ENCODE measurements around the gene CXCR5.

CXCR5 gene

GRCh38 chr11:118887206-118887605 is 3.5 kb downstream of the CXCR5 start:
- CTCF ChIA-PET, result no interaction called here
- POLR2A ChIA-PET, result no interaction called here
- TF ChIP-seq CTBP1 (IDR thresholded peaks at IDR 0.05; ENCODE audit: borderline replicate concordance), result no peak
- no peak for TF ChIP-seq FOXA1 (IDR thresholded peaks at IDR 0.05)
- TF ChIP-seq FOXK2 (IDR thresholded peaks at IDR 0.05), result no peak
- TF ChIP-seq NFRKB (IDR thresholded peaks at IDR 0.05), result no peak
- no peak for TF ChIP-seq L3MBTL2 (conservative IDR thresholded peaks at IDR 0.05)
- TF ChIP-seq ZNF384 (IDR thresholded peaks at IDR 0.05), result no peak
- no peak for TF ChIP-seq TARDBP (IDR thresholded peaks at IDR 0.05)
- TF ChIP-seq ARNT (IDR thresholded peaks at IDR 0.05), result no peak
- no peak for TF ChIP-seq BHLHE40 (IDR thresholded peaks at IDR 0.05; ENCODE audit: borderline replicate concordance)
- no peak for TF ChIP-seq HDGF (IDR thresholded peaks at IDR 0.05; ENCODE audit: borderline replicate concordance)
- no peak for TF ChIP-seq SP1 (IDR thresholded peaks at IDR 0.05)
- no peak for TF ChIP-seq SUZ12 (IDR thresholded peaks at IDR 0.05)
- no peak for TF ChIP-seq ELF4 (IDR thresholded peaks at IDR 0.05)
- no peak for TF ChIP-seq LEF1 (IDR thresholded peaks at IDR 0.05; ENCODE audit: borderline replicate concordance)
- no peak for DNase-seq (ENCODE audit: extremely low spot score)

DNA sequence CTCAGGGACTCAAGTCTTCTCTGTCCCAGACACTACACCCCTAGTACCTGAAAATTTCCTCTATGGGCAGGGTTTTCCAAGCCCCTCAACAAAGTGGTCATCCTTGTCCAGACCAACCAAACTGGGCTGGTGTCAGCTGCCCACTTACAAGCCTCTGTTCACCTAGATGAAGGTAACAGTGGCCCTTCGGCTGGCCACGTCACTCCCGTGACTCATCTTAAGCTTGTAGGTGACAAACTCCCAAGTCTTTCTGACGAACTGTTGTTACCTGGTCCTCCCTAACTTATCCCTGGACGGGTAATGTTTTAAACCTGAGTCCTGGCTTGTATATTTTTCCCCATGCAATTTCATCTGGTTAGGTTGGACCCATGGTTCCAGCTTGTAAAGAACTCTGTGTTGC is 4.7 kb downstream of the CXCR5 start:
- CTCF ChIA-PET, result interaction anchor here (0.7 kb wide), 1 partner anchor 59 kb away, joined by 3 read pairs; no protein-coding TSS in a partner anchor
- no peak for DNase-seq (ENCODE audit: extremely low spot score)
- POLR2A ChIA-PET, result no interaction called here
- TF ChIP-seq LEF1 (IDR thresholded peaks at IDR 0.05; ENCODE audit: borderline replicate concordance) (no peak), SUZ12 (IDR thresholded peaks at IDR 0.05) (no peak), ARNT (IDR thresholded peaks at IDR 0.05) (no peak), ZNF384 (IDR thresholded peaks at IDR 0.05) (no peak), L3MBTL2 (conservative IDR thresholded peaks at IDR 0.05) (no peak), TARDBP (IDR thresholded peaks at IDR 0.05) (no peak), FOXA1 (IDR thresholded peaks at IDR 0.05) (no peak), NFRKB (IDR thresholded peaks at IDR 0.05) (no peak), CTBP1 (IDR thresholded peaks at IDR 0.05; ENCODE audit: borderline replicate concordance) (no peak), FOXK2 (IDR thresholded peaks at IDR 0.05) (no peak)
- TF ChIP-seq, protein P1, sequence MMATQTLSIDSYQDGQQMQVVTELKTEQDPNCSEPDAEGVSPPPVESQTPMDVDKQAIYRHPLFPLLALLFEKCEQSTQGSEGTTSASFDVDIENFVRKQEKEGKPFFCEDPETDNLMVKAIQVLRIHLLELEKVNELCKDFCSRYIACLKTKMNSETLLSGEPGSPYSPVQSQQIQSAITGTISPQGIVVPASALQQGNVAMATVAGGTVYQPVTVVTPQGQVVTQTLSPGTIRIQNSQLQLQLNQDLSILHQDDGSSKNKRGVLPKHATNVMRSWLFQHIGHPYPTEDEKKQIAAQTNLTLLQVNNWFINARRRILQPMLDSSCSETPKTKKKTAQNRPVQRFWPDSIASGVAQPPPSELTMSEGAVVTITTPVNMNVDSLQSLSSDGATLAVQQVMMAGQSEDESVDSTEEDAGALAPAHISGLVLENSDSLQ (IDR thresholded peaks at IDR 0.05), result no peak

- no peak for DNase-seq (ENCODE audit: extremely low spot score)
- POLR2A ChIA-PET, result no interaction called here
- CTCF ChIA-PET, result no interaction called here
- TF ChIP-seq TARDBP (IDR thresholded peaks at IDR 0.05) (no peak), LEF1 (IDR thresholded peaks at IDR 0.05; ENCODE audit: borderline replicate concordance) (no peak), HDGF (IDR thresholded peaks at IDR 0.05; ENCODE audit: borderline replicate concordance) (no peak), CTBP1 (IDR thresholded peaks at IDR 0.05; ENCODE audit: borderline replicate concordance) (no peak), FOXK2 (IDR thresholded peaks at IDR 0.05) (no peak), SP1 (IDR thresholded peaks at IDR 0.05) (no peak), ARNT (IDR thresholded peaks at IDR 0.05) (no peak), NFRKB (IDR thresholded peaks at IDR 0.05) (no peak), ELF4 (IDR thresholded peaks at IDR 0.05) (no peak), SUZ12 (IDR thresholded peaks at IDR 0.05) (no peak), BHLHE40 (IDR thresholded peaks at IDR 0.05; ENCODE audit: borderline replicate concordance) (no peak), ZNF384 (IDR thresholded peaks at IDR 0.05) (no peak), L3MBTL2 (conservative IDR thresholded peaks at IDR 0.05) (no peak), FOXM1 (IDR thresholded peaks at IDR 0.05; ENCODE audit: borderline replicate concordance) (no peak), FOXA1 (IDR thresholded peaks at IDR 0.05) (no peak)
- TF ChIP-seq, protein P1 (IDR thresholded peaks at IDR 0.05), result no peak
Measured at GRCh38 chr11:118889797-118890196, 6.1 kb downstream of the CXCR5 start.

- TF ChIP-seq SUZ12 (IDR thresholded peaks at IDR 0.05), result no peak
- TF ChIP-seq FOXA1 (IDR thresholded peaks at IDR 0.05), result no peak
- no peak for TF ChIP-seq LEF1 (IDR thresholded peaks at IDR 0.05; ENCODE audit: borderline replicate concordance)
- no peak for TF ChIP-seq TARDBP (IDR thresholded peaks at IDR 0.05)
- no peak for TF ChIP-seq BHLHE40 (IDR thresholded peaks at IDR 0.05; ENCODE audit: borderline replicate concordance)
- TF ChIP-seq SP1 (IDR thresholded peaks at IDR 0.05), result no peak
- no peak for TF ChIP-seq CTBP1 (IDR thresholded peaks at IDR 0.05; ENCODE audit: borderline replicate concordance)
- no peak for TF ChIP-seq ZNF384 (IDR thresholded peaks at IDR 0.05)
- CTCF ChIA-PET, result no interaction called here
- DNase-seq (ENCODE audit: extremely low spot score), result no peak
- POLR2A ChIA-PET, result no interaction called here
Measured at GRCh38 chr11:118892514-118892913, 8.8 kb downstream of the CXCR5 start.

GRCh38 chr11:118892964-118893363 is 9.3 kb downstream of the CXCR5 start:
- POLR2A ChIA-PET, result no interaction called here
- DNase-seq (ENCODE audit: extremely low spot score), result no peak
- CTCF ChIA-PET, result no interaction called here
- no peak for TF ChIP-seq SUZ12 (IDR thresholded peaks at IDR 0.05)
- no peak for TF ChIP-seq CTBP1 (IDR thresholded peaks at IDR 0.05; ENCODE audit: borderline replicate concordance)
- TF ChIP-seq FOXM1 (IDR thresholded peaks at IDR 0.05; ENCODE audit: borderline replicate concordance), result no peak
- no peak for TF ChIP-seq BHLHE40 (IDR thresholded peaks at IDR 0.05; ENCODE audit: borderline replicate concordance)
- no peak for TF ChIP-seq LEF1 (IDR thresholded peaks at IDR 0.05; ENCODE audit: borderline replicate concordance)
- TF ChIP-seq ZNF384 (IDR thresholded peaks at IDR 0.05), result no peak
- no peak for TF ChIP-seq ELF4 (IDR thresholded peaks at IDR 0.05)

GRCh38 chr11:118893662-118894061 is 10.0 kb downstream of the CXCR5 start:
- ChIA-PET CTCF (no interaction called here), POLR2A (no interaction called here)
- DNase-seq (ENCODE audit: extremely low spot score), result no peak
- TF ChIP-seq TARDBP (IDR thresholded peaks at IDR 0.05) (no peak), SUZ12 (IDR thresholded peaks at IDR 0.05) (no peak), FOXA1 (IDR thresholded peaks at IDR 0.05) (no peak)

DNA sequence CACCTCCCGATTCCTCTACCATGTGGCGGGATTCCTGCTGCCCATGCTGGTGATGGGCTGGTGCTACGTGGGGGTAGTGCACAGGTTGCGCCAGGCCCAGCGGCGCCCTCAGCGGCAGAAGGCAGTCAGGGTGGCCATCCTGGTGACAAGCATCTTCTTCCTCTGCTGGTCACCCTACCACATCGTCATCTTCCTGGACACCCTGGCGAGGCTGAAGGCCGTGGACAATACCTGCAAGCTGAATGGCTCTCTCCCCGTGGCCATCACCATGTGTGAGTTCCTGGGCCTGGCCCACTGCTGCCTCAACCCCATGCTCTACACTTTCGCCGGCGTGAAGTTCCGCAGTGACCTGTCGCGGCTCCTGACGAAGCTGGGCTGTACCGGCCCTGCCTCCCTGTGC is 10.5 kb downstream of the CXCR5 start:
- ChIA-PET CTCF (interaction anchor here (1.3 kb wide), 1 partner anchor 35 kb away, joined by 3 read pairs; no protein-coding TSS in a partner anchor), POLR2A (interaction anchor here (0.8 to 1.0 kb wide), 2 partner anchors 10 to 66 kb away, joined by 3 read pairs; partner anchors contain the start of gene CXCR5)

More for the DNA sequence above, 10.5 kb downstream of the CXCR5 start:
- no peak for DNase-seq (ENCODE audit: extremely low spot score)
- no peak for TF ChIP-seq ELF4 (IDR thresholded peaks at IDR 0.05)
- TF ChIP-seq SP1 (IDR thresholded peaks at IDR 0.05), result no peak
- TF ChIP-seq, protein P1 (IDR thresholded peaks at IDR 0.05), result no peak
- TF ChIP-seq BHLHE40 (IDR thresholded peaks at IDR 0.05; ENCODE audit: borderline replicate concordance), result no peak
- TF ChIP-seq ZNF384 (IDR thresholded peaks at IDR 0.05), result no peak
- no peak for TF ChIP-seq FOXM1 (IDR thresholded peaks at IDR 0.05; ENCODE audit: borderline replicate concordance)
- no peak for TF ChIP-seq LEF1 (IDR thresholded peaks at IDR 0.05; ENCODE audit: borderline replicate concordance)
- TF ChIP-seq FOXK2 (IDR thresholded peaks at IDR 0.05), result no peak

Measured in HEK293T (cell line).